Fibroblast of the aortic adventitia (primary cell): ENCODE results near the gene ABCA8. TPM values are rescaled to one million over a fixed set of nuclear protein-coding genes. Genes with fewer than 3 reads are reported as not detected.
"Not testable (repeated sequence)": the region's sequence is repeated elsewhere in the genome, so short reads cannot be mapped to it uniquely, and the experiment has no call there.

Experiments
- DNase-seq: peaks from one replicate; pipeline ENCODE4 v3.0.0-alpha.2; 2010; ENCODE audit warnings: low read depth
- H3K4me3 ChIP-seq: 2 replicates; pipeline ENCODE4 v1.5.1; 2011; ENCODE audit warnings: low read depth, mild to moderate bottlenecking, control low read depth, low read length, moderate library complexity
- CTCF ChIP-seq: IDR thresholded peaks from 2 replicates; pipeline ENCODE4 v1.5.1; 2011; ENCODE audit warnings: mild to moderate bottlenecking, low read length, control low read depth, inconsistent platforms; ENCODE audit not compliant: insufficient read depth
- total RNA-seq: library from RNA; depleted of rRNA; stranded (reverse); fragments of >200 nt; gene quantifications from 2 replicates; pipeline ENCODE4 v1.2.3, GENCODE V29; 2012; ENCODE audit warnings: low replicate concordance

Gene ABCA8
- total RNA-seq, 1 donor: 93.5 TPM

- TF ChIP-seq CTCF: no peak
- H3K4me3 ChIP-seq: no peak overlapping the region
- DNase-seq: no peak
These were observed 124.0 kb downstream of the ABCA8 start for GRCh38 chr17:68831170-68831569.

- no peak overlapping the region for H3K4me3 ChIP-seq
- TF ChIP-seq CTCF: no peak
- no peak for DNase-seq
These were observed 124.9 kb downstream of the ABCA8 start for GRCh38 chr17:68830313-68830712.

GRCh38 chr17:68829211-68829610 is 126.0 kb downstream of the ABCA8 start:
- no peak for DNase-seq
- H3K4me3 ChIP-seq: no peak overlapping the region
- no peak for TF ChIP-seq CTCF

- H3K4me3 ChIP-seq: no peak overlapping the region
- no peak for DNase-seq
- no peak for TF ChIP-seq CTCF
These were observed 130.5 kb downstream of the ABCA8 start for GRCh38 chr17:68824707-68825106.

- not testable (repeated sequence) for DNase-seq, H3K4me3 ChIP-seq
These were observed 131.0 kb downstream of the ABCA8 start for GRCh38 chr17:68824185-68824584.

GRCh38 chr17:68822719-68823289 is 132.4 kb downstream of the ABCA8 start:
- TF ChIP-seq CTCF: no peak
- H3K4me3 ChIP-seq: no peak overlapping the region
- no peak for DNase-seq

GRCh38 chr17:68821860-68822696 is 133.1 kb downstream of the ABCA8 start:
- TF ChIP-seq CTCF: no peak
- DNase-seq: peak; percentile 85
- H3K4me3 ChIP-seq: no peak overlapping the region
